Prostate gland (tissue), 2 donors: ENCODE results near the gene MAB21L2.
"Not testable (repeated sequence)": the region's sequence is repeated elsewhere in the genome, so short reads cannot be mapped to it uniquely, and the experiment has no call there.

ENCODE experiments used
- CTCF ChIP-seq, 4 experiments: fragments of 200-600 bp in 2 of 4; fragments of 450-650 bp in 2 of 4; sonication (generic) in 2 of 4; IDR thresholded peaks; 1 replicate in 3 of 4; 2 replicates in 1 of 4; pipeline ENCODE4 v1.5.1; 2016 to 2019; ENCODE audit warnings: antibody characterized with exemption in 4 of 4, mild to moderate bottlenecking in 2 of 4, moderate library complexity in 2 of 4
- POLR2A ChIP-seq: fragments of 450-650 bp; IDR thresholded peaks from one replicate; pipeline ENCODE4 v1.6.1; 2016; ENCODE audit warnings: antibody characterized with exemption, mild to moderate bottlenecking

GRCh38 chr4:150564967-150565366 lies 17.0 kb upstream of the MAB21L2 start:
- TF ChIP-seq POLR2A; CTCF (IDR thresholded peaks at IDR 0.05): not testable (repeated sequence)
